IPS DF 6.9 (cell line): ENCODE data around the gene TMEM150B.

Source experiments
- DNase-seq: peaks from one replicate; pipeline ENCODE4 v3.0.0-alpha.2; 2013; ENCODE audit warnings: low read depth, low spot score
- H3K27ac ChIP-seq: one replicate; pipeline ENCODE4 v1.5.1; 2013; ENCODE audit warnings: low read length, control low read depth
- H3K27me3 ChIP-seq: 2 replicates; pipeline ENCODE4 v1.6.1; 2013; ENCODE audit warnings: mild to moderate bottlenecking, low read length; ENCODE audit not compliant: control insufficient read depth, insufficient read depth
- H3K36me3 ChIP-seq: 2 replicates; pipeline ENCODE4 v1.6.1; 2013; ENCODE audit warnings: low read length; ENCODE audit not compliant: control insufficient read depth, insufficient read depth
- H3K4me1 ChIP-seq: 2 replicates; pipeline ENCODE4 v1.6.1; 2013; ENCODE audit warnings: low read length; ENCODE audit not compliant: control insufficient read depth, insufficient read depth
- H3K4me3 ChIP-seq: 2 replicates; pipeline ENCODE4 v1.5.1; 2013; ENCODE audit warnings: mild to moderate bottlenecking, low read length
- H3K9me3 ChIP-seq: 2 replicates; pipeline ENCODE4 v1.6.1; 2013; ENCODE audit warnings: low read length, inconsistent platforms; ENCODE audit not compliant: control insufficient read depth, insufficient read depth
- WGBS: extraction: QIAGEN DNeasy Blood & Tissue Kit; methylation state at CpG from one replicate; pipeline ENCODE4 v1.1.7; 2013; ENCODE audit warnings: mixed read lengths, missing lambda C conversion rate; ENCODE audit not compliant: insufficient read length, insufficient coverage; 5-methylcytosine and 5-hydroxymethylcytosine counted together

Gene TMEM150B

GRCh38 chr19:55325172-55325571, at the start of gene TMEM150B:
TMEM150B (minus strand) TSS chr19:55325341; CDS start chr19:55321036, 4,305 bp downstream.
- no peak within 1 kb of the TSS for H3K4me3 ChIP-seq
- WGBS = no CpG with 5 or more reads among the region's 14 CpGs
- H3K36me3 ChIP-seq = no peaks in the 10 kb centered on the region
- H3K4me1 ChIP-seq = peaks cover 1% of the 10 kb centered on the region; the same call in 1 of the 2 replicates
- DNase-seq = no peak
- H3K27me3 ChIP-seq = no peaks in the 10 kb centered on the region
- no peak within 1 kb of the TSS for H3K27ac ChIP-seq
- H3K9me3 ChIP-seq = no peaks in the 10 kb centered on the region

- H3K4me3 ChIP-seq = no peak overlapping the region
- H3K4me1 ChIP-seq = peaks cover 15% of the 10 kb centered on the region
- no peak for DNase-seq
- H3K27ac ChIP-seq = no peak overlapping the region
- H3K36me3 ChIP-seq = no peaks in the 10 kb centered on the region
- WGBS = no CpG with 5 or more reads among the region's 31 CpGs
- no peaks in the 10 kb centered on the region for H3K9me3 ChIP-seq
- H3K27me3 ChIP-seq = peaks cover 12% of the 10 kb centered on the region; the same call in 1 of the 2 replicates
Observed at GRCh38 chr19:55373993-55374757, 49.0 kb upstream of the TMEM150B start.

- no peak overlapping the region for H3K4me3 ChIP-seq
Observed at GRCh38 chr19:55373306-55373992, 48.3 kb upstream of the TMEM150B start.

GRCh38 chr19:55372316-55373081, 47.4 kb upstream of the TMEM150B start:
- DNase-seq = no peak
- Histone ChIP-seq H3K36me3 (no peaks in the 10 kb centered on the region), H3K27ac (no peak overlapping the region), H3K9me3 (no peaks in the 10 kb centered on the region), H3K4me1 (peaks cover 14% of the 10 kb centered on the region), H3K4me3 (no peak overlapping the region), H3K27me3 (peaks cover 14% of the 10 kb centered on the region; the same call in 1 of the 2 replicates)
- WGBS = no CpG with 5 or more reads among the region's 24 CpGs

More at GRCh38 chr19:55373306-55373992, 48.3 kb upstream of the TMEM150B start:
- H3K27me3 ChIP-seq = peaks cover 12% of the 10 kb centered on the region; the same call in 1 of the 2 replicates
- H3K36me3 ChIP-seq = no peaks in the 10 kb centered on the region
- no CpG with 5 or more reads among the region's 9 CpGs for WGBS
- no peak overlapping the region for H3K27ac ChIP-seq
- H3K4me1 ChIP-seq = peaks cover 15% of the 10 kb centered on the region
- no peaks in the 10 kb centered on the region for H3K9me3 ChIP-seq
- DNase-seq = no peak

GRCh38 chr19:55370305-55370988, 45.3 kb upstream of the TMEM150B start, which contains the start of gene IL11:
IL11 (minus strand) TSS chr19:55370463; CDS start chr19:55370310, 153 bp downstream.
- Histone ChIP-seq H3K27me3 (peaks cover 14% of the 10 kb centered on the region; the same call in 1 of the 2 replicates), H3K4me1 (peaks cover 10% of the 10 kb centered on the region), H3K36me3 (no peaks in the 10 kb centered on the region), H3K4me3 (peak within 1 kb of the TSS; percentile 46; the same call in 1 of the 2 replicates), H3K9me3 (no peaks in the 10 kb centered on the region), H3K27ac (no peak within 1 kb of the TSS)
- no CpG with 5 or more reads among the region's 32 CpGs for WGBS
- DNase-seq = no peak

GRCh38 chr19:55369653-55370304, 44.6 kb upstream of the TMEM150B start:
- H3K27me3 ChIP-seq = peaks cover 14% of the 10 kb centered on the region; the same call in 1 of the 2 replicates
- no peaks in the 10 kb centered on the region for H3K36me3 ChIP-seq
- peak overlapping the region; percentile 46; the same call in 1 of the 2 replicates for H3K4me3 ChIP-seq
- H3K27ac ChIP-seq = no peak overlapping the region
- no peaks in the 10 kb centered on the region for H3K9me3 ChIP-seq
- H3K4me1 ChIP-seq = peaks cover 10% of the 10 kb centered on the region
- no peak for DNase-seq
- WGBS = no CpG with 5 or more reads among the region's 59 CpGs

GRCh38 chr19:55368701-55369563, 43.8 kb upstream of the TMEM150B start:
- peak overlapping the region; percentile 32; the same call in 1 of the 2 replicates for H3K4me3 ChIP-seq
- H3K9me3 ChIP-seq = no peaks in the 10 kb centered on the region
- no peak overlapping the region for H3K27ac ChIP-seq
- peaks cover 7% of the 10 kb centered on the region for H3K4me1 ChIP-seq
- peaks cover 14% of the 10 kb centered on the region; the same call in 1 of the 2 replicates for H3K27me3 ChIP-seq
- H3K36me3 ChIP-seq = no peaks in the 10 kb centered on the region
- no CpG with 5 or more reads among the region's 54 CpGs for WGBS
- no peak for DNase-seq

- Histone ChIP-seq H3K27me3 (peaks cover 14% of the 10 kb centered on the region; the same call in 1 of the 2 replicates), H3K36me3 (no peaks in the 10 kb centered on the region), H3K4me3 (no peak overlapping the region), H3K27ac (no peak overlapping the region), H3K9me3 (no peaks in the 10 kb centered on the region), H3K4me1 (peaks cover 4% of the 10 kb centered on the region)
- DNase-seq = no peak
- WGBS = no CpG with 5 or more reads among the region's 16 CpGs
Observed at GRCh38 chr19:55368106-55368505, 43.0 kb upstream of the TMEM150B start.

- no peak for DNase-seq
- peaks cover 10% of the 10 kb centered on the region; the same call in 1 of the 2 replicates for H3K27me3 ChIP-seq
- peaks cover 4% of the 10 kb centered on the region; the same call in 1 of the 2 replicates for H3K4me1 ChIP-seq
- no peak overlapping the region for H3K4me3 ChIP-seq
- H3K36me3 ChIP-seq = no peaks in the 10 kb centered on the region
- H3K9me3 ChIP-seq = no peaks in the 10 kb centered on the region
- H3K27ac ChIP-seq = no peak overlapping the region
- WGBS = no CpG with 5 or more reads among the region's 3 CpGs
Observed at GRCh38 chr19:55366790-55367189, 41.6 kb upstream of the TMEM150B start.
